Esophagus squamous epithelium (tissue), 4 donors: ENCODE results near the gene IFT43.

Experiments
- POLR2A ChIP-seq, 4 donors: fragments of 450-650 bp; IDR thresholded peaks; one replicate each; pipeline ENCODE4 v1.6.1; 2017; ENCODE audit warnings: antibody characterized with exemption in 4 of 4, mild to moderate bottlenecking in 4 of 4, moderate library complexity in 3 of 4
- TF ChIP-seq, protein P1 (sequence below), 6 experiments: fragments of 450-650 bp in 4 of 6; fragments of 200-600 bp in 2 of 6; sonication (generic) in 2 of 6; IDR thresholded peaks; one replicate each; pipeline ENCODE4 v1.5.1; 2016 to 2019; ENCODE audit warnings: antibody characterized with exemption in 6 of 6, mild to moderate bottlenecking in 4 of 6, moderate library complexity in 4 of 6

DNA sequence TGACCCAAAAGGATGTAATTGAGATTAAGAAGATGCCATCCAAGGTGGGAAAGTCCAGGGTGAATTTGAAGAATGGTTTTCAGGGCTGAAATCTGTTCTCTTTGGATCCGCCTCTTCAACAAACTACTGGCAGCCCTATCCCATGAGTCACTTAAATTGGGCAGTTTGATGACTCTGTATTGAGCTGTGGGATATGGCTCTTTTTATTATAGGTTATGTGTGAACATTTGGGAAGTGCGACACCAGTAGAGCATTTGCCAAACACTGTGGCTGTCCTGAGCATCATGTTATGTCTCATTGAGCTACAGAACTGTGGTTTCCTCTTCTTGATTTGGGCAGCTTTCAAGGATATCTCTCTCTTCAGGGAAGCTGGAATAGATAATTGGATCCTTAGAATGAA lies 22.3 kb downstream of the IFT43 start:
- TF ChIP-seq POLR2A (IDR thresholded peaks at IDR 0.05), result no peak
- TF ChIP-seq, protein P1, sequence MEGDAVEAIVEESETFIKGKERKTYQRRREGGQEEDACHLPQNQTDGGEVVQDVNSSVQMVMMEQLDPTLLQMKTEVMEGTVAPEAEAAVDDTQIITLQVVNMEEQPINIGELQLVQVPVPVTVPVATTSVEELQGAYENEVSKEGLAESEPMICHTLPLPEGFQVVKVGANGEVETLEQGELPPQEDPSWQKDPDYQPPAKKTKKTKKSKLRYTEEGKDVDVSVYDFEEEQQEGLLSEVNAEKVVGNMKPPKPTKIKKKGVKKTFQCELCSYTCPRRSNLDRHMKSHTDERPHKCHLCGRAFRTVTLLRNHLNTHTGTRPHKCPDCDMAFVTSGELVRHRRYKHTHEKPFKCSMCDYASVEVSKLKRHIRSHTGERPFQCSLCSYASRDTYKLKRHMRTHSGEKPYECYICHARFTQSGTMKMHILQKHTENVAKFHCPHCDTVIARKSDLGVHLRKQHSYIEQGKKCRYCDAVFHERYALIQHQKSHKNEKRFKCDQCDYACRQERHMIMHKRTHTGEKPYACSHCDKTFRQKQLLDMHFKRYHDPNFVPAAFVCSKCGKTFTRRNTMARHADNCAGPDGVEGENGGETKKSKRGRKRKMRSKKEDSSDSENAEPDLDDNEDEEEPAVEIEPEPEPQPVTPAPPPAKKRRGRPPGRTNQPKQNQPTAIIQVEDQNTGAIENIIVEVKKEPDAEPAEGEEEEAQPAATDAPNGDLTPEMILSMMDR (IDR thresholded peaks at IDR 0.05), result no peak
